ENCODE measurements around the gene PTPRN2. TPM values are rescaled to one million over a fixed set of nuclear protein-coding genes. Genes with fewer than 3 reads are reported as not detected.

PTPRN2 gene
- total RNA-seq, 4 donors from 2014 or later = 14.9 to 34.3 (median 21.3) TPM

DNA sequence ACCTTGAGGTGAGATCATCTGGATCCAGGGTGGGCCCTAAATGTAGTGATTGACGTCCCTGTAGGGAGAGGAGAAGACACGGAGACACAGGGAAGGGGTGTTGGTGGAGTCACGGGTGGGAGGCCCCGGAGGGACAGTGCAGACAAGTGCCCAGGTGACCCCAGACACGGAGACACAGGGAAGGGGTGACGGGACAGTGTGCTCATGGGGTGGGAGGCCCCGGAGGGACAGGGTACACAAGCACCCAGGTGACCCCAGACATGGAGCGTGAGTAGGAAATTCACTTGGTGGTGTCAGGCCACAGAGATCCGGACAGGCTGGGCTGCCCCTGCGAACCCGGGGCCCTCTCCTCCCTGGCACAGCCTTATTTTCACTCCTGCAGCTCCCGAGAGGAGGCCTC, 176.9 kb downstream of the PTPRN2 start:
- Histone ChIP-seq H3K36me3 (no peaks in the 10 kb centered on the region), H3K27me3 (no peaks in the 10 kb centered on the region), H3K4me3 (no peak overlapping the region), H3K4me1 (no peaks in the 10 kb centered on the region), H3K27ac (no peak overlapping the region), H3K9me3 (no peaks in the 10 kb centered on the region)
- no peak for TF ChIP-seq POLR2A (IDR thresholded peaks at IDR 0.05)
- no peak for TF ChIP-seq CTCF (IDR thresholded peaks at IDR 0.05)
- DNase-seq = peak in 1 of 3 donors; percentile 44

GRCh38 chr7:158409816-158410330, 177.8 kb downstream of the PTPRN2 start:
- TF ChIP-seq CTCF (IDR thresholded peaks at IDR 0.05) (no peak), POLR2A (IDR thresholded peaks at IDR 0.05) (no peak)
- H3K4me1 ChIP-seq = no peaks in the 10 kb centered on the region
- no peaks in the 10 kb centered on the region for H3K27me3 ChIP-seq
- peak in 1 of 3 donors; percentile 19 for DNase-seq
- no peak overlapping the region for H3K4me3 ChIP-seq
- no peak overlapping the region for H3K27ac ChIP-seq
- no peaks in the 10 kb centered on the region for H3K9me3 ChIP-seq
- no peaks in the 10 kb centered on the region for H3K36me3 ChIP-seq

GRCh38 chr7:158409120-158409519, 178.5 kb downstream of the PTPRN2 start:
- Histone ChIP-seq H3K4me1 (no peaks in the 10 kb centered on the region), H3K27ac (no peak overlapping the region), H3K4me3 (no peak overlapping the region)

DNA sequence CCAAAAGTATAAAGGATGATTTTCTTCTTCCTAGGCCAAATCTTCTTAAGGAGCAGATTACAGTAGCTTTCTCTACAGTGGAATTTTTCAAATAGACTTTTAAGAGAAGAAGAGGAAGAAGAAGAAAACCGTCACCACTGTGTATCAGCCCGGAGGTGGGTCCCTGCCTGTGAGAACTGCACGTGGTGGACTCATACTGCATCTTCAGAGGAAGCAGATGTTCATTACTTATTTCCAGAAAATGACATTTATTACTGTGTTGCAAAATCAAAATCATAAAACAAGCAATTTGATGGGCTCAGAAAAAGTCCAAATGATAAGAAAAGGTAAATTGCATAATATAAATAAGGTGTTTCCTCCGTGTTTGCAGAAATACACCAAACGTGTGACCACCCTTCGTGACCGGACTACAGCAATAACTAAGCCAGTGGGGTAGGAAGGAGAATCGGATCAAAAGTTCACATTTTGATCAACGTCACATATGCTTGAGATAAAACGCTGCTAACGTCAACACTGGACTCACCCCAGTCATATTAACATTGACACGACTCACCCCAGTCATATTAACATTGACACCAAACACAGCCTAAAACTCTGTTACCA, 179.2 kb downstream of the PTPRN2 start:
- no peaks in the 10 kb centered on the region for H3K4me1 ChIP-seq

More at GRCh38 chr7:158409120-158409519, 178.5 kb downstream of the PTPRN2 start:
- Histone ChIP-seq H3K36me3 (no peaks in the 10 kb centered on the region), H3K27me3 (no peaks in the 10 kb centered on the region), H3K9me3 (no peaks in the 10 kb centered on the region)
- peak in 1 of 3 donors; percentile 43 for DNase-seq
- TF ChIP-seq CTCF (IDR thresholded peaks at IDR 0.05) (no peak), POLR2A (IDR thresholded peaks at IDR 0.05) (no peak)

GRCh38 chr7:158407581-158408317, 179.9 kb downstream of the PTPRN2 start:
- no peaks in the 10 kb centered on the region for H3K4me1 ChIP-seq
- no peaks in the 10 kb centered on the region for H3K9me3 ChIP-seq
- no peak for TF ChIP-seq POLR2A (IDR thresholded peaks at IDR 0.05)
- TF ChIP-seq CTCF (IDR thresholded peaks at IDR 0.05) = peak in 4 of 6 experiments; percentile 20 to 82 (median 71)
- no peak overlapping the region for H3K27ac ChIP-seq
- peak in 1 of 3 donors; percentile 29 for DNase-seq
- H3K4me3 ChIP-seq = no peak overlapping the region
- H3K27me3 ChIP-seq = no peaks in the 10 kb centered on the region
- H3K36me3 ChIP-seq = no peaks in the 10 kb centered on the region

More for the DNA sequence above, 179.2 kb downstream of the PTPRN2 start:
- no peak for DNase-seq
- Histone ChIP-seq H3K36me3 (no peaks in the 10 kb centered on the region), H3K4me3 (no peak overlapping the region), H3K9me3 (no peaks in the 10 kb centered on the region), H3K27ac (no peak overlapping the region), H3K27me3 (no peaks in the 10 kb centered on the region)
- TF ChIP-seq CTCF (IDR thresholded peaks at IDR 0.05) = no peak
- TF ChIP-seq POLR2A (IDR thresholded peaks at IDR 0.05) = no peak
